Endometrial microvascular endothelial cells (primary cell): ENCODE data around the gene NOP10. TPM values are rescaled to one million over a fixed set of nuclear protein-coding genes. Genes with fewer than 3 reads are reported as not detected.

ENCODE experiments used
- in situ Hi-C: cut with HindIII; loops from 2 replicates; pipeline ENCODE4 v1.10.0; 2017; ENCODE audit warnings: low sequenced_read_pairs, low pct_unique_long_range_greater_than_20kb; ENCODE audit errors: inconsistent ontology term
- total RNA-seq: library from RNA; depleted of rRNA; stranded (reverse); fragments of >200 nt; gene quantifications from one replicate; pipeline ENCODE4 v1.2.3, GENCODE V29; 2015; ENCODE audit errors: inconsistent ontology term

Gene NOP10
- total RNA-seq, 1 donor from 2014 or later, result 462 TPM

DNA sequence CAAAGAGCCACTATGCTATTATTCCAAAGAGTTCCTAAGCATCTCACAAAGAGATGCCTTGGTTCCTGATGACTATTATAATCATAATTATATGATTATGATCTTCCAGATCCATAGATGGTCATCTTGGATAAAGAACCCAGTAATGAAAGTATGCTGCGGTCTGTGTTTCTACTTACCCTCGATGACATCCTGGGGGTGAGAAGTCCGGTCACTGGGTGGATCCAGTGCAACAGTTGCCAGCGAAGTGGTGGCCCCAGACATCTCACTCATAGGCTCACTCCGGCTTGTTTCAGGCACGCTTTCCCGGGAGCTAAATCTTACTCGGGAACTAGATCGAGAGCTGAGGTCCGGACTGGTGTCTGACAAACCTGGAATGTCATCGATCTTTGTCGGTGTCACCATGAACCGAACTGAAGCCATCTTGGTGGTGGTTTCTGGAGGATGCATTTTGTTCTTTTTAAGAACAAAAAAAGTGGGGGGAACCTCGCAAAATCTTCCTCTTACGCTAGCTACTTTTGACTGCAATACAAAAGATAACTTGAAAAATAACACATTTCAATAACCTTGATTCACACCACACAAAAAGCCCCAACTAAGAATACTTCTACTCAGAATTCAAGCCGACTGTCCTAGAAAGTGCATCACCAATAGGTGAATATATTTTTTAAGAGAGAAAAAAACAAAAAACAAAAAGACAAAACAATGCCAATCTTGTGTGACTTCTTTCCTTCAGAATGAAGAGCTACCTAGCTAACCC, 6.5 kb downstream of the NOP10 start:
- in situ Hi-C loops, result no loop called here

DNA sequence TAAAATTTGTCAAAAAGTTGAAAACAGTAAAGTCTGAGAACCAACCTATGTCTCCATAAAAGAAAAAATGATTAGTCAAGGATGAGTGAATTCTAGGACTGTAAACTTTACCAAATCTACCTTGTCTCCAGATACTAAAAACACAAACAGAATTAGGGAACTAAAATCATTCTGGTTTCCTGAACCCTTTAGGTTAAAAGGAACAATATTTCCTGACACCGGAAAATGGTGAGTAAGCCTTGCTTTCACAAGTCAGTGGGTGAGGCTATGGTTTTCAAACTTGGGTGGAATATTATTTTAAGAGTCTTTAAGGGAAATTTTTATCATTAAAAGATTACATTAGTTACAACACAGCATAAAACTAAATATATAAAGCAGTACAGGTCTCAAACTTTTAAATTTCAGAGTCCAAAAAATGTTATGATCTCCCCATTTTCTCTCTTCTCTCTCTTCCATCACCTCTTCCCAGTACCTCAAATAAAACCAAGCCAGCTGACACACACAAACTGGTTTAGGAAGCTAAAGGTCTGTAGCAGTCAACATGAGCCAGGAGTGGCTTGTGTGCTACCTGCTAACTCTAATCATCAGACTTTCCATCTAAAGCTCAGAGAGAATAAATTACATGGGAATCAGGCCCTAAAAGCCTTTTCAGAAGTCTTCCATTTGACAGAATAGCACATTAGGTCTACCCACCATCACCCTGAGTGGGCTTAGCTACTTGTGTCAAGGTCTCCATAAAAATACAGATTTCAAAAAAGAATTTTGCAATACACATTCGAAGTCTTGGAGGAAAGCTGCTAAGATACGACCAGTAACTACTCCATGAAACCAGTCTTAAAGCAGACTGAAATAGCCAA, 7.5 kb downstream of the NOP10 start:
- in situ Hi-C loops, result no loop called here

DNA sequence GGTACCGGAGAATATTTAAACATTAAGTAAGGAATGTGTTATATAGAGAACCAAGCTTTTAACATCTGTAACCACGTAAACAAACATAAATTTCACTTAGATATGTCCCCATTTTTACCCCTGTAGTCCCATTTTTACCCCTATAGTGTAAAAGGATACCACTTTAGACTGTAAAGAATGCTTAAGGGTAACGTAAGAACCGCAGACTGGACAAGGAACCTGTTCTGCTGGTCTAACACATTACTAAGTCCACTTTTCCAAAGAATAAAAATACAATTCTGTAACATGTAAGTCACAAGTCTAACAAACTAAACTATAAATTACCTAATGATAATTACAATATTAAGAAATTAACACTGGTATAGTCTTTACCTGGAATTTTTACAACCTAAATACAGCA, 8.3 kb downstream of the NOP10 start:
- in situ Hi-C loops, result no loop called here

DNA sequence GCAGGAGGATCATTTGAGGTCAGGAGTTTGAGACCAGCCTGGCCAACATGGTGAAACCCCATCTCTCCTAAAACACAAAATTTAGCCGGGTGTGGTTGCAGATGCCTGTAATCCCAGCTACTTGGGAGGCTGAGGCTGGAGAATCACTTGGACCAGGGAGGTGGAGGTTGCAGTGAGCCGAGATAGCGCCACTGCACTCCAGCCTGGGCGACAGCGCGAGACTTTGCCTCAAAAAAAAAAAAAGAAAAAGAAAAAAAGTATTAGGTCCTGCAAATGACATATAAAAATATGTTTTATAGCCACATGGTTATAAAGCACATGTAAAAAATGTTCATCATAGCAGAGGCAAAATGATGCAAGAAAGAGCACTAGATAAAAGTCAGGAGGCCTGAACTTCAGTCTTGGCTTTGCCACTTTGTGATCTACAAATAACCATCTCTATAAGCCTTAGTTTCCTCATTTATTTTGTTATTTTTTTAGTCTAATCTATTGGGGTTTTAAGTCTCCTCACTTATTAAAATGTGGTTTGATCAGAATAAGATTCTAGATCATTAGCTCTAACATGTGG, 10.3 kb downstream of the NOP10 start:
- in situ Hi-C loops, result no loop called here

DNA sequence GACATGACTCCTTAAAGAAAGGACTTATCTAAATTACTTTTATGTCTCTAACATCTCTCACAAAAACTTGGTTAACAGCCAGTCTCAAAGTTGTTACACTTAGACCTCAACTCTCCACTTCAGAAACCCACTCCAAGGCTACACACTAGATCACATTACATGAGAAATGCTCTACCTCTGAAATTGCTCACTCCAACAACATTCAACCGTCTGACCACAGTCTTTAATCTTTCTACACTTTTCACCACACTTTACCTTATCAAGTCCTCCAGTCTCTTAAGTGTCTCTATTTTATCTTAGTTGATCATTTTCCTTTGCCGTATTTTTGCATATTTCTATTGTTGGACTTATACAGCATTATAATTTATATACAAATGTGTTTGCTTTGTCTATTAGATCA, 11.1 kb downstream of the NOP10 start:
- in situ Hi-C loops, result no loop called here

DNA sequence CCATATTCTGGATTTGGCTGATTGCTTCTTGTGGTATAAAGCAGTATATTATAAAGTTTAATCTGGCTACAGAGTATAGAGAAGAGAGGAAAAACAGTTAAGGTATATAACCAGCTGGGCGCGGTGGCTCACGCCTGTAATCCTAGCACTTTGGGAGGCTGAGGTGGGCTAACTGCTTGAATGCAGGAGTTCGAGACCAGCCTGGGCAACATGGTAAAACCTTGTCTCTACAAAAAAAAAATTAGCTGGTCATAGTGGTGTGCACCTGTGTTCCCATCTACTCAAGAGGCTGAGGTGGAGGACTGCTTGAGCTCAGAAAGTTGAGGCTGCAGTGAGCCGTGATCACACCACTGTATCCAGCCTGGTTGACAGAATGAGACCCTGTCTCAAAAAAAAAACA, 12.7 kb downstream of the NOP10 start:
- in situ Hi-C loops, result no loop called here

DNA sequence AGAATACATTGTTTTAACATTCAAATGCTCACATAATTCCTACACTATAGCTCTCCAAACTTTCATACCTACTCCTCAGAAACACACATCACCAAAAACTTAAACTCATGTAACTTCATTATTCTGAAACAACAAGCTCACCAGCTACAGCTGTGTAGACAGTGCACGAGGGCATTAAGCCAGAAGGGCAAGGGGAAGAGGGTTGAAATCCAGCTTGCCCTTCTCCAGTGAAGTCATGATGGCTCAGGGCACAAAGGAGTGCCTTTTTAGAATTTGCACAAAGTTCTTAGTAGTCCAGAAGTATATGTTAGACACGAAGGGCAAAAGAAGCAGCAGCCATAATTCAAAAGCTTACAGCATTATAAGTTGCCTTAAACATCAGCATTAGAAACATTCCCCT, 13.9 kb downstream of the NOP10 start:
- in situ Hi-C loops, result no loop called here

DNA sequence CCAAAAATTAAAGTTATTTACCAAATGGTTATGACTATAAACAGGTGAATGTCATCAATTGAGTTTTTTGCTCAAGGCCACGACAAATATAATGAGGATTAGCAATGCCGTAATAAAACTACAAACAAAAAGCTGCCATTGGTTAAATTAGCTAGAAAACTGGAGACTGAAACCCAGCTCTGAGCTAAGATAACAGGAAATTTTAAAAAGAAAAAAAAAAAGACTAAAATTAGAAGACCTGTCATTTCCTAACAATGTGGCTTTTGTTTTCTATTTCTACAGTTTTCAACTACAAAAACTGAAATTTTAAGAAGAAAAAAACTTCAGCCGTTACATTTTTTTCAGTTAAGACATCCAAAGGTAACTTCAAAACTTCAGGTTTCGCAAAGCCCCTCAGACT, 15.0 kb downstream of the NOP10 start:
- in situ Hi-C loops, result no loop called here

DNA sequence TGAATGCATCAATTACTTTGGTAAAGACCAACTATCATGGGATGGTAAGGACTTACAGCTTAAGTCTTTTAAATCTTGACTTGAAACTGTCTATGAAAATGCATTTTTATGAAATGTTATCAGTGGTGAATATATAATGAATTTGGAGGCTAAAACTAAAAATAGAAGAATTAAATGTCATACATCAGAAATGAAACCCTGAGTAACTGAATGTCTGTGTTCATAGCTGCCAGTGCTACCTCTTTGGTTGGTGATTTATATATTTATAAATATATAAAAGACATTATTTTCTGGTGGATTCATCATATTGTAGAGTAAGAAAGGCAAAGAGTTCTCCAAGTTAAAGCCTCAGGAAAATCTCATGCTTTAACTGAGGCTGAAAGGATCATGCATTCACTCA, 17.6 kb downstream of the NOP10 start:
- in situ Hi-C loops, result no loop called here

DNA sequence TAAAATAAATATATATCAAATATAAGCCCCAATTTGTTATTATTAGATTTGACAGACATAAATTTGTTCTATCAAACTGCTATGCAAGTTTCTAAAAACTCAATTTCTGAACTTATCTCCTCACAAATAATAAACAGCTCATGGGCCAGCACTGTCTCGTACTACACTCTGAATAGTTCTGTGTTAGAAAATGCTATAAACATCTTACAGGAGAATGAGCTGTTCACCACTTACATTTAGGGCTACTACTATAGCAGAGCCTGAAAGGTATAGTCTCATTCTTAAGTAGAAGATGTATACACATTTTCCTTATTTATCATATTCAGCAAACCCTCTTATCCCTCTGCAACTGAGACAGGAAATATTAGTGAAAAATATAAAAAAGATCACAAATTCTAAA, 18.0 kb downstream of the NOP10 start:
- in situ Hi-C loops, result no loop called here

DNA sequence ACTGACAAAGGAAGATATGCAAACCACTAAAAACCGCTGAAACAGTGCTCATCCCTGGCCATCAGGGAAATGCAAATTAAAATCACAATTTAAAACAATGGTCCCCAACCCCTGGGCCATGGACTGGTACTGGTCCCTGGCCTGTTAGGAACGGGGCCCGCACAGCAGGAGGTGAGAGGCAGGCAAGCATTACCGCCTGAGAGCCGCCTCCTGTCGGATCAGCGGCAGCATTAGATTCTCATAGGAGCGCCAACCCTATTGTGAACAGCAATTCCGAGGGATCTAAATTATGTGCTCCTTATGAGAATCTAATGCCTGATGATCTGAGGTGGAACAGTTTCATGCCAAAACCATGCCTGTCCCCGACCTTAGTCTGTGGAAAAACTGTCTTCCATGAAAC, 19.7 kb downstream of the NOP10 start:
- in situ Hi-C loops, result no loop called here

DNA sequence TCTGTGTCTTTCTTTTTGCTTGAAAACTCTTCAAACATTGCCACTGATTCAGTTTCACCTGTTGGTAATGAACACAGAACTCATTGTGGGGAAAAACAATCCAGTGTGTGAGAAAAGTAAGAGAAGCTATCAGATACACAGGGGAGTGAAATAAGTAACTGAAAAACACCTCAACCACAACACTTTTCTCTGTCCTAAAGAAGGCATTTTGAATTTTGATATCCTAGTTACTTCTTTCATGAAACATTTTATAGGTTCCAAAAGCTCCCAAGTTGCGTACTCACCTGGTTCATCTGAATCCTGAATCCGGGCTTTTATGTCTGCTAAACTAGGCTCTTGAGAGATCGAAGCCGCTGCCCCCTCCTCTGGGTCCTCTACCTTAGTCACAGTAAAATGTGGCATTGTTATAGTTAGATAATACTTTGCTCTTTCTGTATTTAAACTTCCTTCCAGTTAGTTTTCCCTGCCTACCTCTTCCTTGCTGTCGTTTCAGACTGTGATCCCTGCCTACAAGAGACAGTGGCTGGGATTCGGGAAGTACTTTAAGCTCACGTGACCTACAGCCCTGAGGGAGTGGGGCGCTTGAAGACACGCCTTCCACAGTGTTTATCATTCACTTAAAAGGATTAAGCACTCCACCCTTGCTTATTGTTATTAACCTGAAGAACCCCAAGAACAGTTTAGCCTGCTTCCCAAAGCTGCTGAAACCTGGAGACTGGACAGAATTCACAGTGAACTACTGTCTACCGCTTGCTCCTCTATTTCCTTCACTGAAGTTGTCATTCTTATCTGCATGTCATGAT, 24.5 kb downstream of the NOP10 start:
- in situ Hi-C loops, result no loop called here

DNA sequence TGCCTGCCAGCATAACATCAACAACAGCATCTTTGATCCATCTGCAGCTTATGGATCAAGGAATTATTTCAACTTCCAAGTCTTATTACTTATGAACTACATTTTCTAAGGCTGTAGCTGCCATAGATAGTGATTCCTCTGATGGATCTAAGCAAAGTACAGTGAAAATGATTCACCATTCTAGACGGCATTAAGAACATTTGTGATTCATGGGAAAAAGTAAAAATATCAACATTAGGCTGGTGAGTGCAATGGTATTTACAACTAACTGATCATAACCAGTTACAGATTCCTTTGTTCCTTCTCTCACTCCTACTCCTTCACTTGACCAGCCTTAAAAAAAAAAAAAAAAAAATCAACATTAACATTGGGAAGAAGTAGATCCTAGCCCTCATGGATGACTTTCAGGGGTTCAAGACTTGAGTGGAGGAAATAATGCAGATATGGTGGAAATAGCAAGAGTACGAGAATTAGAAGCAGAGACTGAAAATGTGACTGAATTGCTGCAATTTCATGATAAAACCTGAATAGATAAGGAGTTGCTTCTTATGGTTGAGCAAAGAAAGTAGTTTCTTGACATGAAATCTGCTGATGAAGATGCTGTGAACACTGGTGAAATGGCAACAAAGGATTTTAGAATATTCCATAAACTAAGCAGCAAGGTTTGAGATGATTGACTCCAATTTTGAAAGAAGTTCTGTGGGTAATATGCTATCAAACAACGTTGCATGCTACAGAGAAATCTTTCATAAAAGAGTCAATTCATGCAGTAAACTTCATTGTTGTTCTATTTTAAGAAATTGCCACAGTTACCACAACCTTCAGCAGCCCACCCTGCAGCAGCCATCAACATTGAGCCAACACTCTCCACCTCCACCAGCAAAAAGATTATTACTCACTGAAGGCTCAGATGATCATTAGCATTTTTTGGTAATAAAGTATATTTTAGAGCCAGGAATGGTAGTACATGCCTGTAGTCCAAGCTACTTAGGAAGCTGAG, 28.1 kb downstream of the NOP10 start:
- in situ Hi-C loops, result no loop called here

DNA sequence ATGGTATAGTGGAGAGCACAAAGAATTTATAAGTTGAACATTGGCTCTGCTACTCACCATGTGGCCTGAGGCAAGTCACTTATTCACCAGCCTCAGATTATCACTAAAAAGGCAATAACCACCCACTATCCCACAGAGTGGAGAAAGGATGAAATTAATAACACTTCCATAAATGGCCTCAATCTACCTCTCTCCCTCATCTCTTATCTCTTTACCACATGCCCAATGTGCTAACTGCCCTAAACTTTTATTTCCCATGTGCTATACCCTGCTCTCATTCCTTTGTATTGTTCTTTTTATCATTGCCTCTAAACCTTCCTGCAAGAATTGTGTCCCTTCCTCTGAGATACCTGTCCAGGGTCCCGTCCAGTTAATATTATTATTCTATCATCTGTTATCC, 31.4 kb downstream of the NOP10 start:
- in situ Hi-C loops, result no loop called here

DNA sequence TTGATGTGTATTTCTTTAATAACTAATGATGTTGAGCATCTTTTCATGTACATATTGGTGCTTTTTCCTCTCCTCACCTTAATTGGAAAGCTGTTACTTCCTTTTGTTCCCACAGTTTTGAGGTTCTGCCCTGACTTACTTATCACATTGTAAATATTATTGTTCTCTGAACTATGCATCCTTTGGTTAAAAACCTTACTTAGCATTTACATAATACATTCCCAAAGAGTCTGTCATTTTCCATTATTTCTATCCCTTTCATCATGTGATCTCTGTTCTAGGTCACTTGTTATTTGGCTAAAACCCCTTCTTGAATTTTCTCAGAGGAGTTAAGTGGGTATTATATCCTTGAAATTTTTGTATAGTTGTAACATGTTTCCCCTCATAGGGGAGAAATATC, 38.3 kb downstream of the NOP10 start:
- in situ Hi-C loops, result no loop called here

DNA sequence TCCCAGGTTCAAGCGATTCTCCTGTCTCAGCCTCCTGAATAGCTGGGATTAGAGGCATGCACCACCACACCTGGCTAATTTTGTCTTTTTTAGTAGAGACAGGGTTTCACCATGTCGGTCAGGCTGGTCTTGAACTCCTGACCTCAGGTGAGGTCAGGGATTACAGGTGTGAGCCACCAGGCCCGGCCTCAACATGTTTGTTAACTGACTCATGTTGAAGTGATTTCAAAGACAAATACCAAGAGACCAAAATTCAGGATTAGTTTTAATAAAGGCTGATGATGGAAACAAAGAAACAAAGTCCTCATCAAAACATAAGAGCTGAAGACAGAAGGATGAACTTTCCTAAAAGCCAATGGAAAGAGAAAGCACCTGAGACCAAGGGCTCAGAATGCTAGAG, 41.9 kb downstream of the NOP10 start:
- in situ Hi-C loops, result no loop called here

DNA sequence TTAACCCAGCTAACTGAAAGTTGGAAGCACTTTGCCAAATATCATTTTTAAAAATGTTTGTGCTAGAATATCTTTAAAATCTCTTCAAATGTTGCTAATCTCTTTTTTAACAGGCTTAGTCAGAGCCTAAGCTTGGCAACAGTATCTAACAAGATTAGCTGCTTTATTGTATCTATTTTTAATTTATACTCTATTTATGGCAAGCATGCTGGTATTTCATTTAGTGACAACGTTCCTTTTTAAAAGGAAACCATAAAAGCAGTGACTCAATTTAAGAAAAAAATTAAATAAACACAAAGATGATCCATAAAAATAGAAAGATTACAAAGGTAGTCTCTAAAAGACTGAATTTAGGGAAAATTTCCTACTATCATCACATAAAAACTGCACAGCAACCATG, 45.9 kb downstream of the NOP10 start:
- in situ Hi-C loops, result no loop called here

DNA sequence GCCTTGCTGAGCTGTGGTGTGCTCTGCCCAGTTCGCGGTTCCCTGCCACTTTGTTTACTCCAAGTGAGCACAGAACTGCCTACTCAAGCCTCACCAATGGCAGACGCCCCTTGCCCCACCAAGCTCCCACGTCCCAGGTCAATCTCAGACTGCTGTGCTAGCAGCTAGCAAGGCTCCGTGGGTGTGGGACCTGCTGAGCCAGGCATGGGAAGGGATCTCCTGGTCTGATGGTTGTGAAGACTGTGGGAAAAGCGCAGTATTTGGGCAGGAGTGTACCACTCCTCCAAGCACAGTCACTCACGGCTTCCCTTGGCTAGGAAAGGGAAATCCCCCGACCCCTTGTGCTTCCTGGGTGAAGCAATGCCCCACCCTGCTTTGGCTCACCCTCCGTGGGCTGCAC, 50.3 kb downstream of the NOP10 start:
- in situ Hi-C loops, result no loop called here
